ENCODE data around the gene PTF1A. TPM values are rescaled to one million over a fixed set of nuclear protein-coding genes. Genes with fewer than 3 reads are reported as not detected.
"Not testable (repeated sequence)": the region's sequence is repeated elsewhere in the genome, so short reads cannot be mapped to it uniquely, and the experiment has no call there.

The PTF1A gene
- total RNA-seq, 4 donors from 2014 or later: not detected

- no peaks in the 10 kb centered on the region for H3K9me3 ChIP-seq
- no peak overlapping the region for H3K4me3 ChIP-seq (replicated peaks in 1 of 3)
- H3K27ac ChIP-seq: no peak overlapping the region
- H3K4me1 ChIP-seq: no peaks in the 10 kb centered on the region
- WGBS, 2 donors: 50 to 56% methylated on average over 3 of the region's 3 CpGs
- TF ChIP-seq CTCF (IDR thresholded peaks at IDR 0.05) (no peak), POLR2A (IDR thresholded peaks at IDR 0.05) (no peak)
- DNase-seq: no peak
- intact Hi-C loops (cut with DNase I): no loop called here
- H3K27me3 ChIP-seq: no peaks in the 10 kb centered on the region
- no peaks in the 10 kb centered on the region for H3K36me3 ChIP-seq
Measured at GRCh38 chr10:23205972-23206642, 14.0 kb downstream of the PTF1A start.

GRCh38 chr10:23217471-23217870 lies 25.4 kb downstream of the PTF1A start:
- no peaks in the 10 kb centered on the region for H3K36me3 ChIP-seq
- H3K4me3 ChIP-seq (replicated peaks in 1 of 3): no peak overlapping the region
- no peaks in the 10 kb centered on the region for H3K4me1 ChIP-seq
- WGBS, 2 donors: 92 to 93% methylated on average over 1 of the region's 1 CpG
- TF ChIP-seq POLR2A (IDR thresholded peaks at IDR 0.05) (no peak), CTCF (IDR thresholded peaks at IDR 0.05) (no peak)
- H3K27me3 ChIP-seq: no peaks in the 10 kb centered on the region
- H3K27ac ChIP-seq: no peak overlapping the region
- H3K9me3 ChIP-seq: no peaks in the 10 kb centered on the region
- DNase-seq: no peak
- intact Hi-C loops (cut with DNase I): no loop called here

GRCh38 chr10:23230582-23230981 lies 38.5 kb downstream of the PTF1A start:
- no peaks in the 10 kb centered on the region for H3K4me1 ChIP-seq
- TF ChIP-seq CTCF (IDR thresholded peaks at IDR 0.05) (no peak), POLR2A (IDR thresholded peaks at IDR 0.05) (no peak)
- no peaks in the 10 kb centered on the region for H3K36me3 ChIP-seq
- H3K9me3 ChIP-seq: no peaks in the 10 kb centered on the region
- H3K27ac ChIP-seq: no peak overlapping the region
- WGBS, 2 donors: 80 to 95% methylated on average over 1 of the region's 1 CpG
- DNase-seq: no peak
- intact Hi-C loops (cut with DNase I): no loop called here
- H3K4me3 ChIP-seq (replicated peaks in 1 of 3): no peak overlapping the region
- H3K27me3 ChIP-seq: no peaks in the 10 kb centered on the region

- Histone ChIP-seq H3K36me3 (no peaks in the 10 kb centered on the region), H3K27ac (no peak overlapping the region), H3K9me3 (no peaks in the 10 kb centered on the region), H3K4me1 (no peaks in the 10 kb centered on the region), H3K27me3 (no peaks in the 10 kb centered on the region), H3K4me3 (replicated peaks in 1 of 3) (no peak overlapping the region)
- DNase-seq: no peak
- no peak for TF ChIP-seq CTCF (IDR thresholded peaks at IDR 0.05)
- no peak for TF ChIP-seq POLR2A (IDR thresholded peaks at IDR 0.05)
- 76 to 80% methylated on average over 3 of the region's 3 CpGs for WGBS, 2 donors
- intact Hi-C loops (cut with DNase I): no loop called here
Measured at GRCh38 chr10:23238015-23238414, 45.9 kb downstream of the PTF1A start.

GRCh38 chr10:23241779-23242178 lies 49.7 kb downstream of the PTF1A start:
- 81 to 95% methylated on average over 1 of the region's 1 CpG for WGBS, 2 donors
- H3K27ac ChIP-seq; H3K4me3 ChIP-seq (replicated peaks in 1 of 3); DNase-seq; H3K27me3 ChIP-seq; H3K9me3 ChIP-seq; H3K36me3 ChIP-seq; intact Hi-C loops (cut with DNase I); H3K4me1 ChIP-seq: not testable (repeated sequence)

Small RNAs within 50 kb of the gene (small RNA-seq; reads per million reads assigned to genes)
- gene RF00561: not detected

Other genes with a start within 250 kb of the PTF1A start
- gene MSRB2, start 96.7 kb upstream of the PTF1A start, total RNA-seq: 10 to 100 TPM; 15.4 to 49.6 (median 30.7) TPM
- gene C10orf67, start 152.5 kb downstream of the PTF1A start, total RNA-seq: under 1 TPM in 3 of 4 donors, not detected in 1; 0.13 to 0.98 (median 0.54) TPM
- gene OTUD1, start 246.8 kb downstream of the PTF1A start, total RNA-seq: 10 to 100 TPM; 18.7 to 23.9 (median 20.1) TPM

Data from thyroid gland (tissue), 4 donors.